Testis (tissue), 3 donors: Measurements from ENCODE around the gene CFAP46. TPM values are rescaled to one million over a fixed set of nuclear protein-coding genes. Genes with fewer than 3 reads are reported as not detected.

Experiments
- DNase-seq: peaks from one replicate; pipeline ENCODE4 v3.0.0-alpha.2; 2019
- H3K27ac ChIP-seq, 2 donors: fragments of 200-600 bp; sonication (generic); one replicate each; pipeline ENCODE4 v1.5.1; 2019
- H3K27me3 ChIP-seq: fragments of 200-600 bp; sonication (generic); one replicate; pipeline ENCODE4 v1.5.1; 2019
- H3K36me3 ChIP-seq: fragments of 200-600 bp; sonication (generic); one replicate; pipeline ENCODE4 v1.5.1; 2017; ENCODE audit warnings: low read depth; ENCODE audit errors: missing control alignments
- H3K4me1 ChIP-seq: fragments of 200-600 bp; sonication (generic); one replicate; pipeline ENCODE4 v1.5.1; 2019
- H3K4me3 ChIP-seq, 2 donors: fragments of 200-600 bp; sonication (generic); one replicate each; pipeline ENCODE4 v1.5.1; 2017 to 2019
- H3K9me3 ChIP-seq: fragments of 200-600 bp; sonication (generic); one replicate; pipeline ENCODE4 v1.5.1; 2017
- POLR2A ChIP-seq: fragments of 450-650 bp; IDR thresholded peaks from one replicate; pipeline ENCODE4 v1.6.1; 2017; ENCODE audit warnings: antibody characterized with exemption, mild to moderate bottlenecking, moderate library complexity
- WGBS, 2 donors: methylation state at CpG; one replicate each; pipeline ENCODE4 v1.1.5; 2018; 5-methylcytosine and 5-hydroxymethylcytosine counted together
- intact Hi-C: fragments of 100-400 bp; cut with DNase I; formaldehyde crosslinking; loops from one replicate; pipeline ENCODE4 v1.15.1; 2023; ENCODE audit warnings: low total_unique reads
- polyA plus RNA-seq: library from polyadenylated mRNA; stranded (reverse); fragments of 350-450 nt; fragmentation: Illumina TruSeq; extraction: RNeasy Lipid Tissue Mini Kit (QIAGEN cat#74804); gene quantifications from one replicate; pipeline ENCODE4 v1.2.3, GENCODE V29; 2014; ENCODE audit warnings: low read depth, low replicate concordance; ENCODE audit not compliant: insufficient read depth
- total RNA-seq, 2 donors: library from RNA; depleted of rRNA; stranded (reverse); fragments of >200 nt; gene quantifications; one replicate each; pipeline ENCODE4 v1.2.3, GENCODE V29; 2016
- TF ChIP-seq, protein P1 (sequence below), 3 experiments: fragments of 450-650 bp in 2 of 3; fragments of 200-600 bp in 1 of 3; sonication (generic) in 1 of 3; IDR thresholded peaks; one replicate each; pipeline ENCODE4 v1.5.1; 2016 to 2019; ENCODE audit warnings: antibody characterized with exemption in 3 of 3, mild to moderate bottlenecking in 2 of 3, moderate library complexity in 1 of 3

Gene CFAP46
- total and polyA plus RNA-seq, 3 donors from 2014 or later = 36.0 to 67.6 (median 59.0) TPM

DNA sequence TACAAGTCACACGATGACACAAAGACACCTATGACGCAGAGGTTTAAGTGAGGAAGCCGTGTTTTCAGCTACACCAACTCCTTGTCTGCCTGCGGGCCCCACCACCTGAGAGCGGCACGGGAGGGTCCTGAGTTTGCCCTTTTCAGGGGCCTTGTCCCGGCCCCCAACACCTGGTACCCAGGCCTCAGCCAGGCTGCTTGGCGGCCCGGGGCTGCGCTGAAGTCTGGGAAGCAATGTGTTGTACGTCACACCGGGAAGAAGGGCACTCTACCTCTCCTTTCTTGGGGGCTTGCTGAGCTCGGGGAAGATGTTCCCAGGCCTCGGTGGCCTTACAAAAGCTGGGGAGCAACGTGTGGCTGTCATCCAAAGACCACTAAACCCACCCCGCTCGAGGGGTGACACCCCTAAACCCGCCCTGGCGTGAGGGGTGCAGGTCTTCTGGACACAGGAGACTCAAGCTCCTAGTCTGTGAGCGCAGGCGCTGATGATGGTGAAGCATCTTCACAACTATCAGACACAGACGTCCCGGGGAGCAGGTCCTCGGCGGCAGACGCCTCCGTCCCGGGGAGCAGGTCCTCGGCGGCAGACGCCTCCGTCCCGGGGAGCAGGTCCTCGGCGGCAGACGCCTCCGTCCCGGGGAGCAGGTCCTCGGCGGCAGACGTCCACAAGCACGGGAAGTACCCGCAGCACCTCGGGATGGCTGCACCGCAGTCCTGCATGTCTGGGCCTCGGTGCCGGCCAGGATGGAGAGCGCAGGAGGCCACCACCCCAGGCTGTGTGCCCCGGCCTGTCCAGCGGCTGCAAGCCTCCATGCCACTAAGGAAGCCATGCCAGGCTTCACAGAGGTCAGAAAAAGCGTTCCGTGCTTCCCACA lies 15.4 kb downstream of the CFAP46 start:
- intact Hi-C loops = no loop called here
- H3K36me3 ChIP-seq = no peaks in the 10 kb centered on the region
- no peak overlapping the region for H3K4me3 ChIP-seq
- WGBS, 2 donors = 91 to 92% methylated on average over 13 to 52 of the region's 52 CpGs
- H3K27ac ChIP-seq = no peak overlapping the region
- no peak for DNase-seq
- H3K9me3 ChIP-seq = no peaks in the 10 kb centered on the region
- H3K4me1 ChIP-seq = no peaks in the 10 kb centered on the region
- no peaks in the 10 kb centered on the region for H3K27me3 ChIP-seq
- TF ChIP-seq POLR2A = no peak
- TF ChIP-seq, protein P1, sequence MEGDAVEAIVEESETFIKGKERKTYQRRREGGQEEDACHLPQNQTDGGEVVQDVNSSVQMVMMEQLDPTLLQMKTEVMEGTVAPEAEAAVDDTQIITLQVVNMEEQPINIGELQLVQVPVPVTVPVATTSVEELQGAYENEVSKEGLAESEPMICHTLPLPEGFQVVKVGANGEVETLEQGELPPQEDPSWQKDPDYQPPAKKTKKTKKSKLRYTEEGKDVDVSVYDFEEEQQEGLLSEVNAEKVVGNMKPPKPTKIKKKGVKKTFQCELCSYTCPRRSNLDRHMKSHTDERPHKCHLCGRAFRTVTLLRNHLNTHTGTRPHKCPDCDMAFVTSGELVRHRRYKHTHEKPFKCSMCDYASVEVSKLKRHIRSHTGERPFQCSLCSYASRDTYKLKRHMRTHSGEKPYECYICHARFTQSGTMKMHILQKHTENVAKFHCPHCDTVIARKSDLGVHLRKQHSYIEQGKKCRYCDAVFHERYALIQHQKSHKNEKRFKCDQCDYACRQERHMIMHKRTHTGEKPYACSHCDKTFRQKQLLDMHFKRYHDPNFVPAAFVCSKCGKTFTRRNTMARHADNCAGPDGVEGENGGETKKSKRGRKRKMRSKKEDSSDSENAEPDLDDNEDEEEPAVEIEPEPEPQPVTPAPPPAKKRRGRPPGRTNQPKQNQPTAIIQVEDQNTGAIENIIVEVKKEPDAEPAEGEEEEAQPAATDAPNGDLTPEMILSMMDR (IDR thresholded peaks at IDR 0.05) = no peak

- WGBS, 2 donors = 88 to 93% methylated on average over 5 to 21 of the region's 21 CpGs
- TF ChIP-seq, protein P1 (IDR thresholded peaks at IDR 0.05) = no peak
- TF ChIP-seq POLR2A = no peak
- Histone ChIP-seq H3K27ac (no peak overlapping the region), H3K4me1 (no peaks in the 10 kb centered on the region), H3K36me3 (no peaks in the 10 kb centered on the region), H3K4me3 (no peak overlapping the region), H3K27me3 (no peaks in the 10 kb centered on the region), H3K9me3 (no peaks in the 10 kb centered on the region)
- no peak for DNase-seq
- intact Hi-C loops = no loop called here
Measured at GRCh38 chr10:132926070-132926469, 16.3 kb downstream of the CFAP46 start.

DNA sequence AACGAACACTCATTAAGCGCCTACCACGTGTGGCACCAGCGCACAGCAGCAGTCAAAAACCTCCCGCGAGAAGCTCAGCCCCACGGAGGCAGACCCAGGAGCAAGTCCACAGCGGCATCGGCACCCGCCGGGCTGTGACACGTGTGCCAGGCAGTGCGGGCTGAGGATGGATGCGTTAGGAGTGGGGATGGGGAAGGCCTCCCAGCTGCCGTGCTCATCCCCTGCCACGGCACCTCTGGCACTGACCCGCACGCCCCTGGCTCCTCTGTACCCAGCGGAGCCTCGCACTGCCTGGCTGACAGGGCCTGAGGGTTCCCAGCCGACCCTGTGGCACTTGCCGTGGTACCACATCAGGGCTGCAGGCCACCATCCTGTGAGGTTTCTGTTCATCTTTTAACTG lies 16.8 kb downstream of the CFAP46 start:
- intact Hi-C loops = no loop called here
- DNase-seq = no peak
- no peaks in the 10 kb centered on the region for H3K9me3 ChIP-seq
- no peak for TF ChIP-seq POLR2A
- TF ChIP-seq, protein P1 (IDR thresholded peaks at IDR 0.05) = no peak
- H3K4me1 ChIP-seq = no peaks in the 10 kb centered on the region
- H3K4me3 ChIP-seq = no peak overlapping the region
- 86 to 96% methylated on average over 10 to 22 of the region's 22 CpGs for WGBS, 2 donors
- H3K36me3 ChIP-seq = no peaks in the 10 kb centered on the region
- H3K27ac ChIP-seq = no peak overlapping the region
- H3K27me3 ChIP-seq = no peaks in the 10 kb centered on the region

DNA sequence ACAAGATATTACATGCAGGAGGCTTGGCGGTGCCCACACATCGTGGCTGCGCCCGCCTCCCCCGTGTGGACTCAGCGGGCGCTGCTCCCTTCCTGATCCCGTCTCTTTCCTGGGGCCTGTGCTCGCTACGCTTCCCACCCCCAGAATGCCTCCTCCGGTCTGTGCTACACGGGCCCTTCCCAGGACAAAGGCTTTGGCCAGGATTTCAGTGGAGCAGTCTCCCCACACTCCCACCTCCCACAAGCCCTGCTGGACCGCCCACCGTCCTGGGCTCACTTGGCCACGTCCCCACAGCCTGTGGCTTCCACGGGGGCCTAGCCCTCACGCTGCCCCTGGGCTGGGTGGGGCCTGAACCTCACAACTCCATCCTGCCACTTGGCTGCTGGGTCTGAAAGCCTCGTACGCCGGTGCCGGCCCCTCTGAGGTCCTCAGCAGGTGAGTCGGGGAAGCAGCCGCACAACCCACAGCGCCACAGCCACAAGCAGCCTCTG lies 17.3 kb downstream of the CFAP46 start:
- TF ChIP-seq, protein P1 (IDR thresholded peaks at IDR 0.05) = no peak
- no peak for TF ChIP-seq POLR2A
- 79 to 96% methylated on average over 24 of the region's 24 CpGs for WGBS, 2 donors
- Histone ChIP-seq H3K9me3 (no peaks in the 10 kb centered on the region), H3K36me3 (no peaks in the 10 kb centered on the region), H3K4me1 (no peaks in the 10 kb centered on the region), H3K4me3 (no peak overlapping the region), H3K27me3 (no peaks in the 10 kb centered on the region), H3K27ac (no peak overlapping the region)
- intact Hi-C loops = no loop called here
- DNase-seq = no peak
